GM12864 (cell line): ENCODE measurements around the gene GEMIN5.

Experiments
- DNase-seq: peaks from one replicate; pipeline ENCODE4 v3.0.0-alpha.2; 2011; ENCODE audit warnings: low read depth
- H3K4me3 ChIP-seq: 2 replicates; pipeline ENCODE4 v1.5.1; 2011; ENCODE audit warnings: mild to moderate bottlenecking, low read depth, low read length, control low read depth
- CTCF ChIP-seq: IDR thresholded peaks from 2 replicates; pipeline ENCODE4 v1.5.1; 2011; ENCODE audit warnings: low read depth, mild to moderate bottlenecking, moderate library complexity, low read length, control low read depth, inconsistent platforms; ENCODE audit errors: missing control alignments

Gene GEMIN5

GRCh38 chr5:154858972-154859871 is 78.8 kb downstream of the GEMIN5 start:
- H3K4me3 ChIP-seq = peak overlapping the region; percentile 89
- TF ChIP-seq CTCF = no peak
- no peak for DNase-seq

GRCh38 chr5:154858297-154858971 is 79.6 kb downstream of the GEMIN5 start, which contains the start of gene CNOT8:
CNOT8 (plus strand) TSS chr5:154858627; CDS start chr5:154863279, 4,652 bp downstream.
- peak; percentile 94 for DNase-seq
- no peak for TF ChIP-seq CTCF
- peak within 1 kb of the TSS; percentile 89 for H3K4me3 ChIP-seq

GRCh38 chr5:154857530-154858296 is 80.3 kb downstream of the GEMIN5 start:
- peak; percentile 65 for DNase-seq
- H3K4me3 ChIP-seq = peak overlapping the region; percentile 89
- TF ChIP-seq CTCF = no peak

- no peak overlapping the region for H3K4me3 ChIP-seq
- no peak for TF ChIP-seq CTCF
- DNase-seq = no peak
Measured at GRCh38 chr5:154851351-154851750, 86.7 kb downstream of the GEMIN5 start.

- TF ChIP-seq CTCF = no peak
- no peak for DNase-seq
- H3K4me3 ChIP-seq = no peak within 1 kb of the TSS
Measured at GRCh38 chr5:154850255-154851062, 87.6 kb downstream of the GEMIN5 start, which contains the start of gene FAXDC2. FAXDC2 (minus strand) TSS chr5:154850603; CDS start chr5:154838178, 12,425 bp downstream.

GRCh38 chr5:154849791-154850201 is 88.2 kb downstream of the GEMIN5 start:
- no peak for TF ChIP-seq CTCF
- DNase-seq = no peak
- no peak overlapping the region for H3K4me3 ChIP-seq
